Renal cortex interstitium (tissue), 11 donors: ENCODE measurements around the gene MRPL36. TPM values are rescaled to one million over a fixed set of nuclear protein-coding genes. Genes with fewer than 3 reads are reported as not detected.
"Not testable (repeated sequence)": the region's sequence is repeated elsewhere in the genome, so short reads cannot be mapped to it uniquely, and the experiment has no call there.

Experiments used
- DNase-seq, 11 donors: peaks; one replicate each; pipeline ENCODE4 v3.0.0-alpha.2; 2013; ENCODE audit warnings: low read depth in 9 of 11, low spot score in 4 of 11; ENCODE audit errors: extremely low read depth in 1 of 11
- polyA plus RNA-seq, 3 donors: library from polyadenylated mRNA; unstranded; fragments of 120-200 nt; gene quantifications; one replicate each; pipeline ENCODE4 v1.2.1, GENCODE V29; 2013; ENCODE audit not compliant: insufficient read length in 3 of 3

The MRPL36 gene
- polyA plus RNA-seq, 3 donors, result 34.1 to 45.8 (median 39.1) TPM

- DNase-seq, result no peak
These were observed 8.5 kb downstream of the MRPL36 start for GRCh38 chr5:1791176-1791575.

GRCh38 chr5:1789834-1790471, 9.7 kb downstream of the MRPL36 start:
- DNase-seq, result no peak

- DNase-seq, result not testable (repeated sequence)
These were observed 10.2 kb downstream of the MRPL36 start for GRCh38 chr5:1789438-1789833.

- DNase-seq, result no peak
These were observed 10.8 kb downstream of the MRPL36 start for GRCh38 chr5:1788828-1789227.

GRCh38 chr5:1788200-1788599, 11.4 kb downstream of the MRPL36 start:
- no peak for DNase-seq

- no peak for DNase-seq
These were observed 12.1 kb downstream of the MRPL36 start for GRCh38 chr5:1787472-1788047.

GRCh38 chr5:1786621-1787471, 12.8 kb downstream of the MRPL36 start:
- no peak for DNase-seq

- no peak for DNase-seq
These were observed 13.7 kb downstream of the MRPL36 start for GRCh38 chr5:1785984-1786383.

- no peak for DNase-seq
These were observed 14.6 kb downstream of the MRPL36 start for GRCh38 chr5:1785062-1785461.

GRCh38 chr5:1784197-1785050, 15.2 kb downstream of the MRPL36 start:
- DNase-seq, result no peak

GRCh38 chr5:1783216-1783554, 16.5 kb downstream of the MRPL36 start:
- DNase-seq, result no peak

GRCh38 chr5:1782385-1783215, 17.0 kb downstream of the MRPL36 start:
- DNase-seq, result no peak

- no peak for DNase-seq
These were observed 17.8 kb downstream of the MRPL36 start for GRCh38 chr5:1781726-1782384.

- DNase-seq, result no peak
These were observed 18.5 kb downstream of the MRPL36 start for GRCh38 chr5:1781107-1781506.

- no peak for DNase-seq
These were observed 19.1 kb downstream of the MRPL36 start for GRCh38 chr5:1780614-1780930.

GRCh38 chr5:1779782-1780613, 19.6 kb downstream of the MRPL36 start:
- DNase-seq, result no peak

- no peak for DNase-seq
These were observed 20.5 kb downstream of the MRPL36 start for GRCh38 chr5:1779021-1779680.
